Upper lobe of left lung (tissue), 6 donors: ENCODE measurements around the gene LRRK1. TPM values are rescaled to one million over a fixed set of nuclear protein-coding genes. Genes with fewer than 3 reads are reported as not detected.

Source experiments
- ATAC-seq, 2 donors: fragments of 200-7000 bp; cut with Tn5 transposase; one replicate each; pipeline ENCODE4 v1.9.1; 2022; ENCODE audit warnings: mild to moderate bottlenecking in 2 of 2, moderate library complexity in 2 of 2; ENCODE audit not compliant: low FRiP score in 2 of 2
- DNase-seq, 2 donors: peaks; one replicate each; pipeline ENCODE4 v3.0.0-alpha.2; 2019 to 2020
- H3K27ac ChIP-seq, 4 donors: fragments of 200-600 bp; sonication (generic); one replicate each; pipeline ENCODE4 v1.5.1; 2016 to 2019
- H3K27me3 ChIP-seq, 4 donors: fragments of 200-600 bp; sonication (generic); one replicate each; pipeline ENCODE4 v1.5.1; 2017 to 2019
- H3K36me3 ChIP-seq, 4 donors: fragments of 200-600 bp; sonication (generic); one replicate each; pipeline ENCODE4 v1.5.1; 2016 to 2019
- H3K4me1 ChIP-seq, 4 donors: fragments of 200-600 bp; sonication (generic); one replicate each; pipeline ENCODE4 v1.5.1; 2018 to 2019
- H3K4me3 ChIP-seq, 4 donors: fragments of 200-600 bp; sonication (generic); one replicate each; pipeline ENCODE4 v1.5.1; 2017 to 2019; ENCODE audit warnings: mild to moderate bottlenecking in 2 of 4, moderate library complexity in 1 of 4
- H3K9me3 ChIP-seq, 4 donors: fragments of 200-600 bp; sonication (generic); one replicate each; pipeline ENCODE4 v1.5.1; 2018 to 2019
- EP300 ChIP-seq, 4 donors: sonication (generic); formaldehyde crosslinking; IDR thresholded peaks; one replicate each; pipeline ENCODE4 v1.5.1; 2017; ENCODE audit warnings: antibody characterized with exemption in 4 of 4, control low read depth in 2 of 4
- POLR2A ChIP-seq, 4 donors: fragments of 450-650 bp; IDR thresholded peaks; one replicate each; pipeline ENCODE4 v1.5.1; 2016 to 2017; ENCODE audit warnings: antibody characterized with exemption in 4 of 4, mild to moderate bottlenecking in 2 of 4
- POLR2AphosphoS5 ChIP-seq, 2 donors: sonication (generic); formaldehyde crosslinking; IDR thresholded peaks; one replicate each; pipeline ENCODE4 v1.5.1; 2017; ENCODE audit warnings: antibody characterized with exemption in 2 of 2
- WGBS, 2 donors: methylation state at CpG; one replicate each; pipeline ENCODE4 v1.1.5; 2017 to 2018; 5-methylcytosine and 5-hydroxymethylcytosine counted together
- total RNA-seq, 6 donors: library from RNA; depleted of rRNA in 4 of 6; stranded (reverse); fragments of >200 nt in 4 of 6; gene quantifications; one replicate each; pipeline versions ENCODE4 v1.1.0 to v1.2.1, GENCODE V29; 2016 to 2021
- TF ChIP-seq, protein P1 (sequence below), 6 experiments: fragments of 450-650 bp in 4 of 6; fragments of 200-600 bp in 2 of 6; sonication (generic) in 2 of 6; IDR thresholded peaks; one replicate each; pipeline ENCODE4 v1.5.1; 2016 to 2019; ENCODE audit warnings: antibody characterized with exemption in 6 of 6
- donor health status: DM: no; HTN: no; CAD: no; lungs with moderate emphysema.
- donor health status: DM: no; HTN: yes; CAD: no; lungs with severe emphysema.

The LRRK1 gene
- total RNA-seq, 6 donors from 2014 or later = 15.0 to 47.1 (median 31.2) TPM

DNA sequence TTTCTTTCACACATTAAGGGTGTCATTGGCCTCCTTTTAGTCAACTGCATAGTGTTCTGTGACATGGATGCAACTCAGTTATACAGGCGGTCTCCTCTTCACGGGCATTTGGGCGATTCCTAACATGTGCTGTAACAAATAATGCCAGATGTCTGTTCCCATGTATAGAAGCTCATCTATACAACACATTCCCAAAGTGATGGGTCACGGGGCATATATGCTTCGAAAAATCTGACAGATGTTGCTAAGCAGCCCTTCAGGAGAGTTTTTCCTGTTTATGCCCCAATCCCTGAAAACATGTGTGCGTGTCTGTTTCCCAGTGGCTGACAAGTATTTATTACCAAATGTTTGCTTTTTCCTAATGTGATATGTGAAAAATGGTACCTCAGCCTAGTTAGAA, 25.8 kb downstream of the LRRK1 start:
- H3K4me1 ChIP-seq = peaks cover 0 to 6% (median 0%) of the 10 kb centered on the region in 4 donors
- no peaks in the 10 kb centered on the region for H3K36me3 ChIP-seq
- no peaks in the 10 kb centered on the region for H3K27me3 ChIP-seq
- H3K9me3 ChIP-seq = no peaks in the 10 kb centered on the region
- WGBS, 2 donors = 67 to 75% methylated on average over 6 of the region's 6 CpGs
- H3K27ac ChIP-seq = no peak overlapping the region
- ATAC-seq = no peak
- H3K4me3 ChIP-seq = no peak overlapping the region
- TF ChIP-seq, protein P1, sequence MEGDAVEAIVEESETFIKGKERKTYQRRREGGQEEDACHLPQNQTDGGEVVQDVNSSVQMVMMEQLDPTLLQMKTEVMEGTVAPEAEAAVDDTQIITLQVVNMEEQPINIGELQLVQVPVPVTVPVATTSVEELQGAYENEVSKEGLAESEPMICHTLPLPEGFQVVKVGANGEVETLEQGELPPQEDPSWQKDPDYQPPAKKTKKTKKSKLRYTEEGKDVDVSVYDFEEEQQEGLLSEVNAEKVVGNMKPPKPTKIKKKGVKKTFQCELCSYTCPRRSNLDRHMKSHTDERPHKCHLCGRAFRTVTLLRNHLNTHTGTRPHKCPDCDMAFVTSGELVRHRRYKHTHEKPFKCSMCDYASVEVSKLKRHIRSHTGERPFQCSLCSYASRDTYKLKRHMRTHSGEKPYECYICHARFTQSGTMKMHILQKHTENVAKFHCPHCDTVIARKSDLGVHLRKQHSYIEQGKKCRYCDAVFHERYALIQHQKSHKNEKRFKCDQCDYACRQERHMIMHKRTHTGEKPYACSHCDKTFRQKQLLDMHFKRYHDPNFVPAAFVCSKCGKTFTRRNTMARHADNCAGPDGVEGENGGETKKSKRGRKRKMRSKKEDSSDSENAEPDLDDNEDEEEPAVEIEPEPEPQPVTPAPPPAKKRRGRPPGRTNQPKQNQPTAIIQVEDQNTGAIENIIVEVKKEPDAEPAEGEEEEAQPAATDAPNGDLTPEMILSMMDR (IDR thresholded peaks at IDR 0.05) = no peak
- TF ChIP-seq EP300 (IDR thresholded peaks at IDR 0.05) = no peak
- no peak for TF ChIP-seq POLR2AphosphoS5 (IDR thresholded peaks at IDR 0.05)
- TF ChIP-seq POLR2A (IDR thresholded peaks at IDR 0.05) = no peak
- DNase-seq = no peak

DNA sequence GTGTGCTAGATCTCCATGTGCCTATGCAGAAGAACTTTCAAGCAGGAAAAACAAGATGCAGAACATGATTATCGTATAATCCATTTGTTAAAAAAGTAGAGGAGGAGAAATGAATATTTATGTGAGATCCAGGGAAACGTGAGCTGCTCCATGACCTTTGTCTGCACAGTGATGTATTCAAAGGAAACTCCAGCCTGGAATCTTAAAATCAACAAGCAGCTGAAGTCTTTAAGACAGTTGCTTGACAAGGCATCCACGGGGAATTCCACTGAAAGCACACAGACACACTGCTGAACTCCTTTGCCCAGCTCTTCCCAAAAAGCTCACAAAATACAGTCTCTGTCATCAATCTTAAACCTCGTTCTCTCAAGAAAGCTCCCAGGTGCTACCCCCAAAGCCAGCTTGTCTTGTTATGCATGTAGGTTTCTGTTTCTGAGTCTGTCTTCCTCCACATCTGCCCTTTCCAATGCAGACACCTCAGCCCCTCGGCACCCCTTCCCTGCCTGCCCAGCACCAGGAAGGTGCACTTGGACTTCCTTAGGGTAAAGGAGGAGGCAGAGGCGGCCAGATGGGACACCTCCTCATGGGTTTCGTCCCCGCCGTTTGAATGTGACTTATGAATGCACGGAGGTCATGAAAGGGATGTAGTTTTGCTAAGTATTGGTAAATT, 28.7 kb downstream of the LRRK1 start:
- 61 to 76% methylated on average over 10 of the region's 10 CpGs for WGBS, 2 donors
- H3K4me1 ChIP-seq = no peaks in the 10 kb centered on the region
- no peaks in the 10 kb centered on the region for H3K36me3 ChIP-seq
- H3K27me3 ChIP-seq = no peaks in the 10 kb centered on the region
- ATAC-seq (no peak), DNase-seq (no peak)
- H3K27ac ChIP-seq = no peak overlapping the region
- no peaks in the 10 kb centered on the region for H3K9me3 ChIP-seq
- H3K4me3 ChIP-seq = no peak overlapping the region
- TF ChIP-seq POLR2AphosphoS5 (IDR thresholded peaks at IDR 0.05) (no peak), POLR2A (IDR thresholded peaks at IDR 0.05) (no peak), EP300 (IDR thresholded peaks at IDR 0.05) (no peak)
- TF ChIP-seq, protein P1 (IDR thresholded peaks at IDR 0.05) = no peak

DNA sequence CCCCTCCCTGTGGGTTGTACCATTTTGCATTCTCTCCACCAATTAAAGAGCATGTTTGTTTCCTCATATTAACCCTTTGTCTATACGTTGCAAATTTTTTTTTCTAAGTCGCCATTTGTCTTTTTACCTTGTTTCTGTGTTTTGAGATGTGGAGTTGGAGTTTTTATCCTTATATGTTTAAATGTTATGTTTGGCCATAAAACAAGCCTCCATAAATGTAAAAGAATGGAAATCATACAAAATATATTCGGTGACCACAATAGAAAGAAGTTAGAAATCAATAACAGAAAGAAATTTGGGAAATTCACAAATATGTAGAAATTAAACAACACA, 29.2 kb downstream of the LRRK1 start:
- ATAC-seq (no peak), DNase-seq (no peak)
- Histone ChIP-seq H3K27me3 (no peaks in the 10 kb centered on the region), H3K36me3 (no peaks in the 10 kb centered on the region), H3K9me3 (no peaks in the 10 kb centered on the region), H3K4me1 (no peaks in the 10 kb centered on the region), H3K4me3 (no peak overlapping the region), H3K27ac (no peak overlapping the region)
- no peak for TF ChIP-seq POLR2AphosphoS5 (IDR thresholded peaks at IDR 0.05)
- TF ChIP-seq EP300 (IDR thresholded peaks at IDR 0.05) = no peak
- TF ChIP-seq, protein P1 (IDR thresholded peaks at IDR 0.05) = no peak
- TF ChIP-seq POLR2A (IDR thresholded peaks at IDR 0.05) = no peak
- 91 to 95% methylated on average over 3 of the region's 3 CpGs for WGBS, 2 donors

DNA sequence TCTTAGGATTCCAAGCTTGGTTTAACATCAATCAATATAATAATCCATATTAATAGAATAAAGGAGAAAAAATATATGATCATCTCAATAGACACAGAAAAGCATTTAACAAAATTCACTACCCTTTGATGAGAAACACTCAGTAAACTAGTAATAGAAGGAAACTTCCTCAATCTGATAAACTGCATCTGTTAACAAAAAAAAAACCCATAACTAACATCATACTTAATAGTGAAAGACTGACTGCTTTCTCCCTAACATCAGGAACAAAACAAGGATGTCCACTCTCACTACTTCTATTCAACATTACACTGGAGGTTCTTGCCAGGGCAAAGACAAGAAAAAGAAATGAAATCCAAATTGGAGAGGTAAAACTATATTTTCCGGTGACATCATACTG, 30.5 kb downstream of the LRRK1 start:
- no peak for TF ChIP-seq POLR2A (IDR thresholded peaks at IDR 0.05)
- TF ChIP-seq, protein P1 (IDR thresholded peaks at IDR 0.05) = no peak
- TF ChIP-seq POLR2AphosphoS5 (IDR thresholded peaks at IDR 0.05) = no peak
- TF ChIP-seq EP300 (IDR thresholded peaks at IDR 0.05) = no peak
- H3K27me3 ChIP-seq = no peaks in the 10 kb centered on the region
- H3K9me3 ChIP-seq = no peaks in the 10 kb centered on the region
- no peak for DNase-seq
- no peak overlapping the region for H3K4me3 ChIP-seq
- no peak for ATAC-seq
- WGBS, 2 donors = 93 to 98% methylated on average over 1 of the region's 1 CpG
- H3K4me1 ChIP-seq = no peaks in the 10 kb centered on the region
- no peaks in the 10 kb centered on the region for H3K36me3 ChIP-seq
- no peak overlapping the region for H3K27ac ChIP-seq

- Histone ChIP-seq H3K27ac (no peak overlapping the region), H3K27me3 (no peaks in the 10 kb centered on the region), H3K4me1 (no peaks in the 10 kb centered on the region), H3K9me3 (no peaks in the 10 kb centered on the region), H3K4me3 (no peak overlapping the region), H3K36me3 (no peaks in the 10 kb centered on the region)
- no peak for TF ChIP-seq POLR2AphosphoS5 (IDR thresholded peaks at IDR 0.05)
- WGBS, 2 donors = 68 to 80% methylated on average over 5 of the region's 5 CpGs
- DNase-seq (no peak), ATAC-seq (no peak)
These were observed 32.8 kb downstream of the LRRK1 start for GRCh38 chr15:100951965-100952364.
